Trophoblast cell (in vitro differentiated cells and primary cell): Measurements from ENCODE around the gene MTPN. TPM values are rescaled to one million over a fixed set of nuclear protein-coding genes. Genes with fewer than 3 reads are reported as not detected.
A peak's percentile ranks its signal among the peaks of the same experiment; 100 is the strongest.

Experiments
- DNase-seq, 2 donors: peaks; one replicate each; pipeline ENCODE4 v3.0.0-alpha.2; 2016
- H2AFZ ChIP-seq: 2 replicates; pipeline ENCODE4 v1.6.1; 2013; ENCODE audit warnings: low read length, moderate library complexity, mild to moderate bottlenecking; ENCODE audit not compliant: insufficient read depth, poor library complexity
- H2AK5ac ChIP-seq: 2 replicates; pipeline ENCODE4 v1.6.1; 2013; ENCODE audit warnings: mild to moderate bottlenecking, low read length
- H2BK120ac ChIP-seq: 2 replicates; pipeline ENCODE4 v1.6.1; 2013; ENCODE audit warnings: low read length, mild to moderate bottlenecking, moderate library complexity; ENCODE audit not compliant: insufficient read depth, poor library complexity
- H2BK12ac ChIP-seq: 2 replicates; pipeline ENCODE4 v1.6.1; 2013; ENCODE audit warnings: mild to moderate bottlenecking, low read length, moderate library complexity
- H2BK5ac ChIP-seq: 2 replicates; pipeline ENCODE4 v1.6.1; 2013; ENCODE audit warnings: low read length, low read depth, moderate library complexity, mild to moderate bottlenecking; ENCODE audit not compliant: poor library complexity
- H3K14ac ChIP-seq: 2 replicates; pipeline ENCODE4 v1.6.1; 2013; ENCODE audit warnings: mild to moderate bottlenecking, low read length
- H3K18ac ChIP-seq: 2 replicates; pipeline ENCODE4 v1.6.1; 2013; ENCODE audit warnings: mild to moderate bottlenecking, low read length
- H3K23ac ChIP-seq: 2 replicates; pipeline ENCODE4 v1.6.1; 2013; ENCODE audit warnings: low read length
- H3K27ac ChIP-seq: 2 replicates; pipeline ENCODE4 v1.5.1; 2013; ENCODE audit warnings: low read depth, mild to moderate bottlenecking, inconsistent platforms, low read length, moderate library complexity
- H3K27me3 ChIP-seq: 2 replicates; pipeline ENCODE4 v1.6.1; 2013; ENCODE audit warnings: inconsistent platforms, mild to moderate bottlenecking, low read length, moderate library complexity; ENCODE audit not compliant: insufficient read depth
- H3K36me3 ChIP-seq, 2 experiments: 1 replicate in 1 of 2; 2 replicates in 1 of 2; pipeline ENCODE4 v1.6.1; 2013; ENCODE audit warnings: low read length in 2 of 2, mild to moderate bottlenecking in 2 of 2, moderate library complexity in 1 of 2; ENCODE audit not compliant: insufficient read depth in 2 of 2, control insufficient read depth in 1 of 2
- H3K4ac ChIP-seq: 2 replicates; pipeline ENCODE4 v1.6.1; 2013; ENCODE audit warnings: low read depth, mild to moderate bottlenecking, low read length, moderate library complexity
- H3K4me1 ChIP-seq, 2 experiments: 1 replicate in 1 of 2; 2 replicates in 1 of 2; pipeline ENCODE4 v1.6.1; 2013; ENCODE audit warnings: low read length in 2 of 2, mild to moderate bottlenecking in 2 of 2, moderate library complexity in 1 of 2; ENCODE audit not compliant: insufficient read depth in 2 of 2, control insufficient read depth in 1 of 2
- H3K4me2 ChIP-seq: 2 replicates; pipeline ENCODE4 v1.6.1; 2013; ENCODE audit warnings: inconsistent platforms, mild to moderate bottlenecking, low read length, moderate library complexity
- H3K4me3 ChIP-seq: 2 replicates; pipeline ENCODE4 v1.5.1; 2013; ENCODE audit warnings: mild to moderate bottlenecking, low read depth, low read length, inconsistent platforms
- H3K79me1 ChIP-seq: one replicate; pipeline ENCODE4 v1.6.1; 2013; ENCODE audit warnings: low read length
- H3K79me2 ChIP-seq: 2 replicates; pipeline ENCODE4 v1.6.1; 2013; ENCODE audit warnings: low read length, mild to moderate bottlenecking; ENCODE audit not compliant: control insufficient read depth, insufficient read depth, poor library complexity
- H3K9ac ChIP-seq: 2 replicates; pipeline ENCODE4 v1.6.1; 2013; ENCODE audit warnings: mild to moderate bottlenecking, low read length
- H3K9me3 ChIP-seq: 2 replicates; pipeline ENCODE4 v1.6.1; 2013; ENCODE audit warnings: low read depth, mild to moderate bottlenecking, control low read depth, inconsistent platforms, low read length; ENCODE audit not compliant: insufficient read depth
- H4K12ac ChIP-seq: 2 replicates; pipeline ENCODE4 v1.6.1; 2013; ENCODE audit warnings: low read depth, mild to moderate bottlenecking, low read length, moderate library complexity
- H4K8ac ChIP-seq: 2 replicates; pipeline ENCODE4 v1.6.1; 2013; ENCODE audit warnings: low read depth, mild to moderate bottlenecking, low read length, moderate library complexity
- H4K91ac ChIP-seq: one replicate; pipeline ENCODE4 v1.6.1; 2013; ENCODE audit warnings: low read depth, mild to moderate bottlenecking, low read length, moderate library complexity
- WGBS: extraction: QIAGEN DNeasy Blood & Tissue Kit; methylation state at CpG from one replicate; pipeline ENCODE4 v1.1.7; 2013; ENCODE audit warnings: missing lambda C conversion rate; ENCODE audit not compliant: insufficient read length, insufficient coverage; ENCODE audit errors: extremely low coverage; 5-methylcytosine and 5-hydroxymethylcytosine counted together
- polyA plus RNA-seq: library from polyadenylated mRNA; stranded (reverse); fragments of 200-250 nt; gene quantifications from 2 replicates; pipeline ENCODE4 v1.2.3, GENCODE V29; 2013

The MTPN gene, protein sequence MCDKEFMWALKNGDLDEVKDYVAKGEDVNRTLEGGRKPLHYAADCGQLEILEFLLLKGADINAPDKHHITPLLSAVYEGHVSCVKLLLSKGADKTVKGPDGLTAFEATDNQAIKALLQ
- polyA plus RNA-seq: 164 and 166 TPM in 2 replicates

GRCh38 chr7:135977007-135977741 lies at the start of gene MTPN:
TSS of gene MTPN (minus strand) at chr7:135977359. CDS start at chr7:135977100, 259 bp downstream.
- WGBS: no CpG with 5 or more reads among the region's 47 CpGs

GRCh38 chr7:136026209-136026608 lies 49.0 kb upstream of the MTPN start:
- no peak overlapping the region for H3K4ac ChIP-seq
- no peaks in the 10 kb centered on the region for H3K9me3 ChIP-seq
- no peak overlapping the region for H4K91ac ChIP-seq
- DNase-seq: no peak
- H3K23ac ChIP-seq: no peak overlapping the region
- no peak overlapping the region for H3K4me2 ChIP-seq
- H2AFZ ChIP-seq: no peak overlapping the region
- no peak overlapping the region for H3K14ac ChIP-seq
- H3K4me3 ChIP-seq: no peak overlapping the region
- no peaks in the 10 kb centered on the region for H3K79me1 ChIP-seq
- no peaks in the 10 kb centered on the region for H3K36me3 ChIP-seq
- H3K4me1 ChIP-seq: no peaks in the 10 kb centered on the region
- no peak overlapping the region for H2BK12ac ChIP-seq
- H2BK120ac ChIP-seq: no peak overlapping the region
- H3K18ac ChIP-seq: no peak overlapping the region
- no peak overlapping the region for H3K27ac ChIP-seq
- no peak overlapping the region for H4K12ac ChIP-seq
- H2AK5ac ChIP-seq: no peak overlapping the region
- H3K9ac ChIP-seq: no peak overlapping the region
- H3K27me3 ChIP-seq: no peaks in the 10 kb centered on the region
- H2BK5ac ChIP-seq: no peak overlapping the region
- no peak overlapping the region for H4K8ac ChIP-seq
- WGBS: no CpG with 5 or more reads among the region's 2 CpGs
- no peaks in the 10 kb centered on the region for H3K79me2 ChIP-seq

More at GRCh38 chr7:135977007-135977741, at the start of gene MTPN:
- H2AFZ ChIP-seq: peak within 1 kb of the TSS; percentile 56
- peak within 1 kb of the TSS; percentile 76 for H3K14ac ChIP-seq
- H2BK5ac ChIP-seq: peak within 1 kb of the TSS; percentile 42
- H3K36me3 ChIP-seq: peaks cover 3% of the 10 kb centered on the region in 2 experiments
- no peak within 1 kb of the TSS for H2BK12ac ChIP-seq
- peak within 1 kb of the TSS; percentile 56 for H4K91ac ChIP-seq
- peaks cover 6% of the 10 kb centered on the region for H3K79me2 ChIP-seq
- H3K18ac ChIP-seq: peak within 1 kb of the TSS; percentile 79
- H4K8ac ChIP-seq: peak within 1 kb of the TSS; percentile 96
- peaks cover 7% of the 10 kb centered on the region for H3K79me1 ChIP-seq
- peaks cover 0 to 2% of the 10 kb centered on the region in 2 experiments for H3K4me1 ChIP-seq
- H2AK5ac ChIP-seq: peak within 1 kb of the TSS; percentile 17
- H3K9me3 ChIP-seq: no peaks in the 10 kb centered on the region
- no peaks in the 10 kb centered on the region for H3K27me3 ChIP-seq
- DNase-seq: peak; percentile 98 to 100
- H3K4ac ChIP-seq: peak within 1 kb of the TSS; percentile 84
- H3K4me2 ChIP-seq: peak within 1 kb of the TSS; percentile 58
- H3K23ac ChIP-seq: no peak within 1 kb of the TSS
- peak within 1 kb of the TSS; percentile 74 for H3K27ac ChIP-seq
- H3K4me3 ChIP-seq: peak within 1 kb of the TSS; percentile 91
- peak within 1 kb of the TSS; percentile 83 for H4K12ac ChIP-seq
- H2BK120ac ChIP-seq: peak within 1 kb of the TSS; percentile 75
- peak within 1 kb of the TSS; percentile 77 for H3K9ac ChIP-seq

DNA sequence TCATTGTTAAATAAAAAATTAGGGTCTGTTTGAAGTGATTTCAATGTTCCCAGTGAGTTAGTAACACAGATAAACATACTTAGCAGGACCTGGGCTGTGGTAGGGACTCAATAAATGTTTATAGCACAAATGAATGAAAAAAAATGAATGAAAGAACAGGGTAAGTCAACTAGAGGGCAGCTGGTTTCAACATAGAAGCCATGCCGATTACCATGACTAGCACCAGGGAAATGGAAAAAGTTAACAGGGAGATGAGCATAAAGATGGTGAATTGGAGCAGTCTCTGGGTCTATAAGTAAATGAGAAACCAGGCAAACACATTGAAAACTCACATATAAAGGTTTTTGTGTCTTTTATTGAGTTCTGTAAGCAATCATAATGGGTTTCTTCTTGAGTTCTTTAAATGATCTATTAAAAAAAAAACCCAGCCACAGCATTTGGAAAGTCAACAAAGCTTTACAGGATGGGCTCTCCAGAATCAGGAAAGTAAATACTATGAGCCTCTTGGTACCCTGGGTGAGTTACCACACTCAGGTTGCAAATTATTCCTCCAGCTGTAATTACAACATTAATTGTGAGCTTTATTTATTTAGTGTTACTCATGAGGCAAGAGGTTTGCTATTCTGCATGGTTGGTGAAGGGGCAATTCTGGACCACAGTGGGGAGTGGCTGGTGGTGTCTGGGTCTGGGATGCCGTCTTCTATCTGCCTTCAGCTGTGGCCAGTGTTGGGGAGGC lies 46.1 kb upstream of the MTPN start:
- H3K14ac ChIP-seq: no peak overlapping the region
- H4K8ac ChIP-seq: no peak overlapping the region
- H2AK5ac ChIP-seq: no peak overlapping the region
- no peak for DNase-seq
- no peaks in the 10 kb centered on the region for H3K4me1 ChIP-seq
- no peak overlapping the region for H2AFZ ChIP-seq
- H3K4me2 ChIP-seq: no peak overlapping the region
- no peak overlapping the region for H3K4me3 ChIP-seq
- H3K27ac ChIP-seq: no peak overlapping the region
- no peak overlapping the region for H2BK5ac ChIP-seq
- no peak overlapping the region for H4K12ac ChIP-seq
- no peak overlapping the region for H2BK12ac ChIP-seq
- no peak overlapping the region for H3K23ac ChIP-seq
- WGBS: no CpG with 5 or more reads among the region's 2 CpGs
- no peaks in the 10 kb centered on the region for H3K9me3 ChIP-seq
- no peaks in the 10 kb centered on the region for H3K79me1 ChIP-seq
- H2BK120ac ChIP-seq: no peak overlapping the region
- H3K27me3 ChIP-seq: no peaks in the 10 kb centered on the region
- H4K91ac ChIP-seq: no peak overlapping the region
- H3K18ac ChIP-seq: no peak overlapping the region
- H3K9ac ChIP-seq: no peak overlapping the region
- H3K4ac ChIP-seq: no peak overlapping the region
- H3K36me3 ChIP-seq: no peaks in the 10 kb centered on the region
- H3K79me2 ChIP-seq: no peaks in the 10 kb centered on the region

DNA sequence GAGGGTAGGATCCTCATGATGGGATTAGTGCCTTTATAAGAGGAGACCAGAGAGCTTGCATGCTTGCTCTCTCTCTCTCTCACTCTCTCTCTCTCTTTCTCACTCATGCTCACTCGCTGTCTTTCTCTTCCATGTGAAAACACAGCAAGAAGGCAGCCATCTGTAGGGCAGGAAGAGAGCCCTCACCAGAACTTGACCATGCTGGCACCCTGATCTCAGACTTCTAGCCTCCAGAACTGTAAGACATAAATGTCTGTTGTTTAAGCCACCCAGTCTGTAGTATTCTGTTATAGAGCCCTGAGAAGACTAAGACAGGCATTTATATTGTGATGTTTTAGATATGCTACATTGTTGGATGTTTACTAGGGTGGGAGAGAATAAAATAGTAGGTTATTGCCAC lies 43.4 kb upstream of the MTPN start:
- no peak overlapping the region for H4K12ac ChIP-seq
- no peak overlapping the region for H3K18ac ChIP-seq
- H4K8ac ChIP-seq: no peak overlapping the region
- no peak overlapping the region for H2BK12ac ChIP-seq
- H3K23ac ChIP-seq: no peak overlapping the region
- DNase-seq: peak; percentile 73 to 74
- no CpG with 5 or more reads among the region's 1 CpG for WGBS
- no peak overlapping the region for H3K9ac ChIP-seq
- H3K27ac ChIP-seq: no peak overlapping the region
- no peak overlapping the region for H3K4me3 ChIP-seq
- H2BK120ac ChIP-seq: no peak overlapping the region
- no peaks in the 10 kb centered on the region for H3K79me2 ChIP-seq
- H2BK5ac ChIP-seq: no peak overlapping the region
- no peak overlapping the region for H4K91ac ChIP-seq
- H2AK5ac ChIP-seq: no peak overlapping the region
- H3K14ac ChIP-seq: no peak overlapping the region
- no peaks in the 10 kb centered on the region for H3K79me1 ChIP-seq
- no peak overlapping the region for H3K4ac ChIP-seq
- H2AFZ ChIP-seq: no peak overlapping the region
- H3K4me1 ChIP-seq: no peaks in the 10 kb centered on the region
- no peaks in the 10 kb centered on the region for H3K27me3 ChIP-seq
- H3K4me2 ChIP-seq: no peak overlapping the region
- no peaks in the 10 kb centered on the region for H3K36me3 ChIP-seq
- H3K9me3 ChIP-seq: no peaks in the 10 kb centered on the region
